ENCODE measurements around the gene RNF223. TPM values are rescaled to one million over a fixed set of nuclear protein-coding genes. Genes with fewer than 3 reads are reported as not detected.

Gene RNF223
- total RNA-seq, 1 experiment from 2014 or later = not detected

- TF ChIP-seq CBFB (CRISPR knock-in tag; IDR thresholded peaks at IDR 0.05; ENCODE audit: low read depth) (no peak), E2F4 (CRISPR knock-in tag; IDR thresholded peaks at IDR 0.05; ENCODE audit: borderline replicate concordance, low read depth) (no peak), ZNF425 (CRISPR knock-in tag; conservative IDR thresholded peaks at IDR 0.05) (no peak), STAT6 (CRISPR knock-in tag; conservative IDR thresholded peaks at IDR 0.05; ENCODE audit: low read depth) (no peak), ZNF317 (CRISPR knock-in tag; IDR thresholded peaks at IDR 0.05; ENCODE audit: borderline replicate concordance, low read depth) (no peak), TEAD4 (CRISPR knock-in tag; IDR thresholded peaks at IDR 0.05) (no peak)
- TF ChIP-seq, protein P1, sequence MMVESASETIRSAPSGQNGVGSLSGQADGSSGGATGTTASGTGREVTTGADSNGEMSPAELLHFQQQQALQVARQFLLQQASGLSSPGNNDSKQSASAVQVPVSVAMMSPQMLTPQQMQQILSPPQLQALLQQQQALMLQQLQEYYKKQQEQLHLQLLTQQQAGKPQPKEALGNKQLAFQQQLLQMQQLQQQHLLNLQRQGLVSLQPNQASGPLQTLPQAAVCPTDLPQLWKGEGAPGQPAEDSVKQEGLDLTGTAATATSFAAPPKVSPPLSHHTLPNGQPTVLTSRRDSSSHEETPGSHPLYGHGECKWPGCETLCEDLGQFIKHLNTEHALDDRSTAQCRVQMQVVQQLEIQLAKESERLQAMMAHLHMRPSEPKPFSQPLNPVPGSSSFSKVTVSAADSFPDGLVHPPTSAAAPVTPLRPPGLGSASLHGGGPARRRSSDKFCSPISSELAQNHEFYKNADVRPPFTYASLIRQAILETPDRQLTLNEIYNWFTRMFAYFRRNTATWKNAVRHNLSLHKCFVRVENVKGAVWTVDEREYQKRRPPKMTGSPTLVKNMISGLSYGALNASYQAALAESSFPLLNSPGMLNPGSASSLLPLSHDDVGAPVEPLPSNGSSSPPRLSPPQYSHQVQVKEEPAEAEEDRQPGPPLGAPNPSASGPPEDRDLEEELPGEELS (CRISPR knock-in tag; IDR thresholded peaks at IDR 0.05) = no peak
- CTCF ChIA-PET = interaction anchor here (1.0 kb wide), 1 partner anchor 87 kb away, joined by 3 read pairs; no protein-coding TSS in a partner anchor
- Mint-ChIP-seq H3K36me3 (no peaks in the 10 kb centered on the region), H3K4me1 (peaks cover 8% of the 10 kb centered on the region), H3K27me3 (ENCODE audit: low read depth) (peaks cover 29% of the 10 kb centered on the region), H3K27ac (peak overlapping the region; percentile 62; the same call in 1 of the 2 replicates), H3K4me3 (no peak overlapping the region), H3K9me3 (peaks cover 9% of the 10 kb centered on the region)
- DNase-seq (ENCODE audit: low spot score) (no peak), ATAC-seq (no peak)
- POLR2A ChIA-PET = no interaction called here
Measured at GRCh38 chr1:1119272-1119890, 45.3 kb upstream of the RNF223 start.

DNA sequence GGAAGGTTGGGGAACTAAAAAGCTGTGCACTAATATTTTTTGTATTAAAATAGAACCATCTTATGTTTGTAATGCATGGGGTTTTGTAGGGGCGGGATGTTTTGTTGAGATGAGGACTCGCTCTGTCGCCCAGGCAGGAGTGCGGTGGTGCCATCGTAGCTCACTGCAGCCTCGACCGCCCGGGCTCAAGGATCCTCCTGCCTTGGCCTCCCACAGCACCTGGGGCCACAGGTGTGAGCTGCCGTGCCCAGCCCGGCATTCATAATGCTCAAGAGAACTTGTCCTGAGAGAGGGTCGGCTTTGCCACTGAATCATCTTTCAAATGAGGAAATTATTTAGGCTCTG, 44.7 kb upstream of the RNF223 start:
- H3K4me1 Mint-ChIP-seq = peaks cover 8% of the 10 kb centered on the region
- no peaks in the 10 kb centered on the region for H3K36me3 Mint-ChIP-seq
- peaks cover 29% of the 10 kb centered on the region for H3K27me3 Mint-ChIP-seq (ENCODE audit: low read depth)
- H3K27ac Mint-ChIP-seq = peak overlapping the region; percentile 62; the same call in 1 of the 2 replicates
- CTCF ChIA-PET = interaction anchor here (1.0 to 3.3 kb wide), 2 partner anchors 87 to 173 kb away, joined by 3 to 9 read pairs; no protein-coding TSS in a partner anchor
- DNase-seq (ENCODE audit: low spot score) (no peak), ATAC-seq (no peak)
- POLR2A ChIA-PET = no interaction called here
- peaks cover 6% of the 10 kb centered on the region for H3K9me3 Mint-ChIP-seq
- TF ChIP-seq MXD4 (CRISPR knock-in tag; IDR thresholded peaks at IDR 0.05; ENCODE audit: borderline replicate concordance) (no peak), ZNF219 (CRISPR knock-in tag; IDR thresholded peaks at IDR 0.05; ENCODE audit: borderline replicate concordance) (no peak), ZBTB43 (CRISPR knock-in tag; IDR thresholded peaks at IDR 0.05) (no peak)
- H3K4me3 Mint-ChIP-seq = no peak overlapping the region
